Stimulated activated CD4-positive, alpha-beta T cell treated with anti-CD3 and anti-CD28 coated beads, Interleukin-1b, Interleukin-23, amount 100 ng/mL, for 1 hour (primary cell): ENCODE data around the gene LMO7.
"Not testable (repeated sequence)": the region's sequence is repeated elsewhere in the genome, so short reads cannot be mapped to it uniquely, and the experiment has no call there.

Experiments used
- DNase-seq, 2 donors: peaks; one replicate each; pipeline ENCODE4 v3.0.0-alpha.2; 2020; ENCODE audit warnings: low read depth in 2 of 2

Gene LMO7

DNA sequence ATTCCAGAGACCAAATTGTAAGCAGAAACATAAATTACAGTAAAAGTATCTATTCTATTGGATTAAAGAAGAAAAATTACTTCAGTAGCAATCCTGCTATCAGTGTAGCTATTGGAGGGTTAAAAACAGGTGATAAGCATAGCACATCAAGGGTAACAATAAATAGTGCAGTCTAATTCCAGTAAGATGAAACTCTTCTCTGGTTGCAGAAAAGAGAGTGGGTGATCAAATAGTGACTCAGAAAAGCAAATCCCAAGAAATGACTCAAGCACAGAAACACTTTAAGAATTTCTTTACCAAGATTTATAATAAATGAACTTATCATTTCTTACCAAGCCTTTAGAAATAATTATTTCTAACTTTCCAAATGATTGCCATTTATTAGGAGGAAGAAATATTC lies 135.7 kb downstream of the LMO7 start:
- no peak for DNase-seq

DNA sequence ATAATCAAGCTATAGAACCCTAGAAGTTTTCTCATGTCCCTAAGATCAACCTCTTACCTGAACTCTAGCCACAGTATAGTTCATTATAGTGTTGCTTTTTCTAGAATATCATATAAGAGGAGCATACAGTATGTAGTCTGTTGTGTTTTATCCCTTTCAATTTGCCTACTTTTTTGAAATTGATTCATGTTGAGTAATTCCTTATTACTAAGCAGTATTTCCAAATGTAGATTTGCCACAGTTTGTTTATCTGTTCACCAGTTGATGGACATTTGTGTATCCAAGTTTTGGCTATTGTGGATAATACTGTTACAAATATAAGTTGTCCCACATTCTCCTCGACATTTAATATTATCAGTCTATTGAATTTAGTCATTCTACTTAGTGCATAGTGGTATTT lies 138.0 kb downstream of the LMO7 start:
- no peak for DNase-seq

DNA sequence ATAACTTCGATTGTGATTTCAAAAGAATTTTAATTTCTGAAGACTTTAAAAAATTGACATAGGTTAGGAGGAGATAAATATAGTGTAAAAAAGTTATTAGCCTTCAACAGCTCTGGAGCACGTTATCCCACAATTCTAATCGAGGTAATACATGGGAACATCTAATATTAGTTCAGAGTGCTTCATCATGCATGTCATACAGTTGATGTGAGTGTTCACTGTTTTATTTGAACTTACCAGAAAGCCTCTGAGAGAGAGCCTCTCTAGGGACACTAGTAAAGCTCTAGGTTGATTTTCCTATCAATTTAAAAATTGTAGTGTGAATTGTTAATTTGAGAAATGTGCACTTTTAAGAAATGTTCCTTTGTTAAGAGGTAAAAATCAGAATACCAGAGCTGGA lies 140.4 kb downstream of the LMO7 start:
- no peak for DNase-seq

DNA sequence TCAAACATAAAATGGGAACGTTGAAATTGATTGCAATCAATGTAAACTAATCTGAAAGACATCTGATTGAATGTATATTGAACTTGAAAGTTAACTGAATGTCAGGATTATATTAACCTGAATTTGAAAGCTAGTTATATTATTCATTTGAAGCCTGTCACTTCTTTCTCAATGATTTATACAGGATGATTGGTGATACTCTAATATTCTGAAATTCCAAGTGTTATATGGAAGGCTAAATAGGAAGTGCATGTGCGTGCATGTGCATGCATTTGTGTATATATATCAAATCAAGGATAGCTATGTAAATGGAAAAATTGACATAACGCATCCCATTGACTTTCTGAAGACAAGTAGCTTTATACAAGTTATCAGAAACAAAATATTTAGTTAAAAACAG lies 143.3 kb downstream of the LMO7 start:
- DNase-seq: no peak

DNA sequence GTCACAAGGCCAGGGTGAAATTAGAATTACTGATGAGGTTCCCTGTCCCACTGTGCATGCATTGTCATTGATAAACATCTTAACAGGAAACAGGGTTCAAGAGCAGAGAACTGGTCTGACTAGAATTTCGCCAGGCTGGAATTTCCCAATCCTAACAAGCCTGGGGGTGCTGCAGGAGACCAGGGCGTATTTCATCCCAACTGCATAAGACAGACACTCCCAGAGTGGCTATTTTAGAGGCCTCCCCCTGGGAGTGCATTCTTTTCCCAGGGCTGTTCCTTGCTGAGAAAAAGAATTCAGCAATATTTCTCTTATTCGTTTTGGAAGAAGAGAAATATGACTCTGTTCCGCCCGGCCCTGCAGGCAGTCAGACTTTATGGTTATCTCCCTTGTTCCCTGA lies 144.0 kb downstream of the LMO7 start:
- DNase-seq: not testable (repeated sequence)

DNA sequence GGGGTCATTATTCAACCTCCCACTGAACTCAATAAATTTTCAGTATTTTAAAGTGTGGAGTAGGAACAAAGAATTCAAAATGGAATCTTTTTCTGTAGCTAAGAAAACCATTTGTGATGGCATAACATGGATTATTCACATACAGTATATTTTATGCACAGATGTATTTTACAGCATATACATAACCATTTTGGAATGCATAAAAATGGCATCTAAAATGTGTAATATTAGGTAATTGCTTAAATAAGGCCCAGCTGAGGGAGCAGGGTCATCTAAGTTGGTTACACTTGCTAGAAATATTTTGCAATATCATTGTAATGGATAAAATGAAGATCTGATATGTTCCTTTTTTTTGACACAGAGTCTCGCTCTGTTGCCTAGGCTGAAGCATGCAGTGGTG lies 146.9 kb downstream of the LMO7 start:
- no peak for DNase-seq

DNA sequence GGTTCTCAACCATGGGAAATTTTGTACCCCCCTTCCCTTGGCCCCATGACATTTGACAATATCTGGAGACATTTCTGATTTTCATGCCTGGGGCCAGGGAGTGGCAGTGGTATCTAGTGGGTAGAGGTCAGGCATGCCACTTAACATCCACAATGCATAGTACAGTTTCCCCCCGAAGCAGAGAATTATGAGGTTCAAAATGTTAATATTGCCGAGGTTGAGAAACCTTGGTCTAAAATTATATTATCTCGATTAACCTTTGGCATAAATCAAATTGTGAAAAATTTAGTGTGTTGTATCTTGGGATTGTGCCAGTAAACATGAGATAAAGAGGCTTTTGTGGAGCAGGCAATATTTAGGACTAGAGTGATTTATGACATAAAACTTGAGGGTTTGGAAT lies 147.9 kb downstream of the LMO7 start:
- no peak for DNase-seq

DNA sequence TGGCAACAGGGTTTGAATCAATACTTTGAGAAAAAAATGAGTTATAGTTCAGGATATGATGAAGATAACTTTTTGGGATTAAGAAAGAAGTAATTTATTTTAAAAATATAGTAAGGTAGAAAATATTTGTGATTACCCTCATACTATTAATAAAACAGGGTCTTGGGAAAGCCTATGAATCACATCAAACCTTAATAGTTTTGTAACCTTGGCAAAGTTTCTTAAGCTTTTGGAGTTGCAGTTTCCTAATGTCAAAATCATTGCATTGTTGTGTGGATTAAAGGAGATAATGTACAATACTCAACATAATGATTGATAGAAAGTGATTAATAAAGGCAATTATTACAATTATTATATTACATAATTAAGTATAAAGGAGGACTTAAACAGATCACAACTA lies 149.0 kb downstream of the LMO7 start:
- no peak for DNase-seq

DNA sequence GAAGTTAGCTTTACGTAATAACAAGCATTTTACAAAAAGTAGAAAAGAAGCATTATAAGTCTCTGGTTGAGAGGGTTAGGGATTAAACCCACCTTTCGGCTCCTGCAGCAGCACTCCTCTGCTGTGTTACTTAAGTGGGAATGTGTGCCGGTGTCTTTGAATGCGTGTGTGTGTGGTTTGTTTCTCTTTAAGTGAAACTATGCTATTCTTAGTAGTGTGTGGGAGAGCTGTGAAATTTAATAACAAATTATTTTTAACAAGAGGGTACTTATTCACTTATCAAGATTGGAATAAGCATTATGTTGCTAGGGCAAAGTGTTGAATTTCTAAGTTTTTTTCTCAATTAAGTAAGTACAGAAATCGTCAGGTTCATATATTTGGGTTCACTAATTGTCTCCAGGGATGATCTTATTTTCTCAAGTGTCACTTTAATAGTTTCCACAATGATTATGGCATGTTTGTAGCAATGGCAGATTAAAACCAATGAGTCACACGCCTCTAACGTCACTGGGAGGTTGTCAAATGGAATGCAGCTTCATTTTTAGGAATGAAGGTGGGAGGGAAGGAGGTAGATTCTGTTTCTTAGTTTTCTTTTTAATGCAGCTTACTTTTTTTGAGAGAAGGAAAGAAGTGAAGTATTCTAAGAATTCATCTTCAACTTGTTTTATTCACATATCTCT lies 151.3 kb downstream of the LMO7 start:
- DNase-seq: no peak

DNA sequence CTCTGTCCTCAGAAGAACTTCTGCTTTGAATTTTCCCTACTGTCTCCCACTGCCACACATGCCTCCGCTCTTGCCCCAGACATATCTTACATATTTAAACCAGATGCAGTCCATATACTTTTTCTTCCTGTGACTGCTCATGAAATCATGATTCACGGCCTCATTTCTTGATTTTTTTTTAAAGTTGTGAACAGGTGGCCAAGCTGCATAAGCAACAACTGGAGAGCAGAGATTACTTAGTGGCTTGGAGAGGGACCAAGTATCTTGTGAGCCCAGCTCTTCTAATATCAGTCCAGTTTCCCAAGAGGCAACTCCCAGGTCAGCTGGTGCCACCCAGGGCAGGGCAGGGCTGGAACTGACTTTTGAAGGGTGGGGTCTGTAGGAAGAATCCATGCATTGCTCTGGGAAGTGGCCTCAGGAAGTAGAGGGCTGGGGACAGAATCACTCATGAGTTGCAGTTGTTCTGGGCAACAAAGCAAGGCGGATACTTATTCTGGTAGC lies 152.4 kb downstream of the LMO7 start:
- DNase-seq: no peak

DNA sequence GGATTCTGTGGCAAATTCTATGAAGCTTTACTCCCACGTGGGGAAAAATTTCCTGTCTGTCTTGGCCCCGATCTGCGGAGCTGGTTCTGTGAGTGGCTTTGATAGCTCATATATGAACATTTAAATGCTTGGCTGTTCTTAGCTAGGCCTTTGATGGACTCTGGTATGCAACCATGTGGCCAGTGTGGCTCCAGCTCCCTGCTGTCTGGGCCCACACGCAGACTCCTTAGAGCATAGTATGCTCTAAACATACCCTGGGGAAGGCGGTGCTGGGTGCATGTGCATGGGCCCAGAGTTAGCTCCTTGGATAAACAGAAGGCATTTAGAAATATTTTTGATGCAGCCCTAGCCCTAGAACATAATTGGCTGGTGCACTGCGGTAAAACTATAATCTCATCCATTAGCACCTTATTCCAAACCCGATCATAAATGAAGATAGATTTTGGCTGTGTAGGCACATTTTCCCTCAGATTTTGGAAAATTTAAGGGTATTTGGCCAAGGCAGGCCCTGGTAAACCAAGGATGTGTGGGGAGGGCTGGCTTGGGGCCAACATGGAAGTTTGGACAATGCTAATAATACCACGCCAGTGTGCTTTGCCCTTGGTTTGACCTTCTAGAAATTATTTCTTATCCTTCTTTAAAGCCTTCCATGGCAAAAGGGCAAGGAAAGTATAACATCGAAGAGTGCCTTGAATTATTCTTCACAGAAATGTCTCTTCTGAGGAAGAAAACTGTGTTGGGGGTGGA lies 153.5 kb downstream of the LMO7 start:
- DNase-seq: no peak

DNA sequence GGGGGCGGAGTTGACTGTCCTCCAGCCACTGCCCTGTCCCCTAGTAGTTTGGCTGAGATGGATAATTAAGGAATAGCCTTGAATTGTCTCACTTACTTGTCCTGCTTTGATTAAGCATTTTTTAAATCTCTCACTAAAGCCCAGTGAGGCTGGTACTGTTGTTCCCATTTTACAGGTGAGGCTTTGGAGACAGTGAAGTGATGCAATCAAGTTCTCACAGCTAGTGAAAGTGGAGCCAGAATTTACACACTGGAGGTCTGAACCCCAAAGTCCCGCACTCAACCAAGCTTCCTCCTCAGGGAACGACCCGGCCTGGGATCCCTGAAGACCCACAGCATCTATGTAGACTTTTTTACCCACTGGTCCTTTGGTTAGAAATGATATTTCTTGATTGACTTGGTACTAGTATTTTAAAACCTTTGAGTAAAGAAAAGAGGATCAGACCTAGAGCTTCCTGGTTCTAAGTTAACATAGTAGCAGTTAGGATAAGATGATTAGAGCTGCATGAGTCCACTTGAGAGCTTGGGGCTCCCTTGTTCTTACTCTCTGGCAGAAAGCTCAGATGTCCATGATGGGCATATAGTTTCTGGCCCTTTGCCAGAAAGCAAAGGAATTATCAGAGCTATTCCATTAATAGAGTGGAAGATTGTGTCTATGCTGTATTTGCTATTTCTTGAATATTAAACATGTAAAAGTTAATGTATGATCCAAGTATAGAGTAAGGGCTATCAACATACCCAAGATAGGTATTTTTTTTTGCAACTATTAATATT lies 154.3 kb downstream of the LMO7 start:
- no peak for DNase-seq

DNA sequence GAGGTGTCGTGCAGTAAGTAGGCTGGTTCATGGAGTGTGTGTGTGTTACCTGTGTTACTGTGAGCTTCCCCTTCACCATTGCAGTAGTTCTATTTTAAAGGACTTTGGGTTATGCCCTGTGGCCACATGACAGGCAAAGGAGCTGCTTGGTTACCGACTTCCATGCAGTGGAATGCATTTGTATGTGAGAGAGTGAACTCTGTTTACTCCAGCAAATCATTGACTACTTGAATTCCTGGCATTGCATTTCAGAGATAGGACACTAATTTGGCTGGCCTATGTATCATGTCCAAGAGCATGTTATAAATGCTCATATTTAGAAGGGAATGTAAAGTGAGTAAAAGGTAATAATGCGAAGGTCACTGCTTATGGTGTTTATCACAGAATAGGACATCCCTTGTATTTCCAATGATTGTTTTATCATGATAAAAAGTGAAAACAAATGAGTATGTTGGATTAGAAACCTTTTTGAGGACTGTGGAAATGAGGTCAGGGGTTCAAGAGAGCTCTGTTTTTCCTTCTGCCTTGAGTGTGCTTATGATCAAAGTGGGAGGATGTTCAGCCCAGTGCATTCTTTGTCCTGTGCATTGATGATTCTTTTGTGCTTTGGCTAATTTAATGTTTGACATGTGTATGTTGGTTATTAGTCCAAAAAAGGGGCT lies 156.5 kb downstream of the LMO7 start:
- no peak for DNase-seq

DNA sequence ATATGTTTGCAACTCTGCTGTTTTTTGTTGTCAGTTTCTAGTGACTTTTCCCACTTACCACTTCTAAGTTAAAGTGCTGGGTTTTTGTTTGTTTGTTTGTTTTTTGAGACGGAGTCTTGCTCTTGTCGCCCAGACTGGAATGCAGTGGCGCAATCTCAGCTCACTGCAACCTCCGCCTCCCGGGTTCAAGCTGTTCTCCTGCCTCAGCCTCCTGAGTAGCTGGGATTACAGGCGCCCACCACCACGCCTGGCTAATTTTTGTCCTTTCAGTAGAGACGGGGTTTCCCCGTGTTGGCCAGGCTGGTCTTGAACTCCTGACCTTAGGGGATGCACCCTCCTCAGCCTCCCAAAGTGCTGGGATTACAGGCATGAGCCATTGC lies 157.0 kb downstream of the LMO7 start:
- not testable (repeated sequence) for DNase-seq

DNA sequence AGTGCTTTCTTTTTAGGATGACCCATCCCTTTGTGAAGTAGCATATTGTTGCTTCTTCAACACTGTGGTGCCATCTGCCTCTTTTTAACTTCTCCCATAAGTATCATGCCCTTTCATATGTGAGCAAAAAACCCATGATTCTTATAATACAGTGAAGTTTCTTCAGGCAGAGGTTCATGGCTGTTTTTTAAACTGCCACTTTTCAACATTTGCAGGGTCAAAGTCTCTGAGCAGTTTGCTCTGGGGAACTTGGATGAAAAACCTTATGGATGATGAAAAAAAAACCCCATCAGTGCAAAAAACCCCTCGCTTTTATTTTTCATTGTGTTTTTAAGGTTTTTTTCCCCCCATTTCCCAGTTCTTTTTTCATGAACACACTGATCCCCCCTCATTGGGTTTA lies 158.5 kb downstream of the LMO7 start:
- DNase-seq: no peak

DNA sequence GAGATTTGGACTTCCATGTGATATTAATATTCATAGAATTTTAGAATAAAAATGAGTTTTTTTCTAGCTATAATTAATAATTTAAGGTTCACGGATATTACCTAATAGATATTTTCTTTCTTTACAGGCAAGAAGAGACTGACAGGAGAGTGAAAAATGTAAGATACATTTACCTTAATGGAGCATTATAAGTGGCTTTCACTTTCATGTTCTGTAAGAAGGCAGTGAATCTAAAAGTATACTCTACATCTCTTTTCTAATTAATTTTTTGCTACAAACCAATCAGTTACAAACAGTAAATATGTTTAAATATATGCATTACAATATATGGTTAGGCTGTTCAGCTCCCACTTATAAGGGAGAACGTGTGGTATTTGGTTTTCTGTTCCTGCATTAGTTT lies 159.1 kb downstream of the LMO7 start:
- no peak for DNase-seq

DNA sequence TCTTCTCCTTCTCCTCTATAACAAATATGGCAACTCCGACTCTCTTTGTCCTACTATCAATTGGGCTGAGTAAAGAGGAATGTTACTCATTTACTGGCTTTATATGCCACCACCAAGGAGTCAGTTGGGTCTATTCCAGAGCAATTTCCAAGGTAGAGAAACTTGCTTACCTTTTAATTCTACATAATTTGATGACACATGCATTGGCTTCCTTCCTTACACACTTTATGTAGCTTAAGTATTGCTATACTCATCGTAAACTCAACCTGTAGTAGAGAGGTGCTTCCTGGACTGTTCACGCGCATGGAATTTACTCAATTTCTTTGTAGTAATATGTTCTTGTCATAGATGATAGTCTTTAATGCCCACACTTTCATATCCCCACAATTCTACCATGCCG lies 160.7 kb downstream of the LMO7 start:
- no peak for DNase-seq

DNA sequence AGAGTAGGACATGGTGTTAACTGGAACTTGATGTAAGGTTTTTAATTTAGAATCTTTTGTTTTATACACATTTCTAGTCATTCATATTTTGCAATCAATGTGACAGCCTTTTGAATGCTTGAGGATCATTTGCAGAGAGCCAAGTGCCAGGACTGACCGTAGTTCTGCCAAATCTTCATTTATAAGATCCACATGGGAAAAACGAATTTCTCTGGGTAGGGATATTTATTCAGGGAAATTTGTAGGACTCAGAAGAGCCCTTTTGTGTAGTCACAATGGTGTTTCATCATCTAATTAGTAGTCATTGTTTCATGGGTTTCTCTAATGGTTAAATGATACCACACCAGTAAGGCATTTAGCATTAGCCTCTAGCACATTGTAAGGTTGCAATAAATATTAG lies 161.1 kb downstream of the LMO7 start:
- DNase-seq: no peak

DNA sequence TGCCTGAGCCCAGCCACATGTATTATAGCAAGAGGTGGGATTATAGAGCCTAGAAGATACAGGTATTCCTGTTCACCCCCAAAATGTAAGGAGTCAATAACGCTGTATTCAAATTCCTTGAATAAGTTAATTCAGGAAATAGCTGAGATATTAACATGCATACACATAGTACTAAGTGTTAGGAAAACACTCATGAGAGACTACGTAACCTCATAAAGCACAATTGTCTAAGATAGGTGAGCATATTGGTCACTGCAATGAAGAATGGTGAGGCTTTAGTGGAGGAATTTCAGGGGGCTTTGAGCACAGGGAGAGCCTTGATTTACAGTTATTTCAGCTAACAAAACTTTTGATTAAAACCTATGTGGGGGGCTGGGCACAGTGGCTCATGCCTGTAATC lies 161.6 kb downstream of the LMO7 start:
- no peak for DNase-seq

DNA sequence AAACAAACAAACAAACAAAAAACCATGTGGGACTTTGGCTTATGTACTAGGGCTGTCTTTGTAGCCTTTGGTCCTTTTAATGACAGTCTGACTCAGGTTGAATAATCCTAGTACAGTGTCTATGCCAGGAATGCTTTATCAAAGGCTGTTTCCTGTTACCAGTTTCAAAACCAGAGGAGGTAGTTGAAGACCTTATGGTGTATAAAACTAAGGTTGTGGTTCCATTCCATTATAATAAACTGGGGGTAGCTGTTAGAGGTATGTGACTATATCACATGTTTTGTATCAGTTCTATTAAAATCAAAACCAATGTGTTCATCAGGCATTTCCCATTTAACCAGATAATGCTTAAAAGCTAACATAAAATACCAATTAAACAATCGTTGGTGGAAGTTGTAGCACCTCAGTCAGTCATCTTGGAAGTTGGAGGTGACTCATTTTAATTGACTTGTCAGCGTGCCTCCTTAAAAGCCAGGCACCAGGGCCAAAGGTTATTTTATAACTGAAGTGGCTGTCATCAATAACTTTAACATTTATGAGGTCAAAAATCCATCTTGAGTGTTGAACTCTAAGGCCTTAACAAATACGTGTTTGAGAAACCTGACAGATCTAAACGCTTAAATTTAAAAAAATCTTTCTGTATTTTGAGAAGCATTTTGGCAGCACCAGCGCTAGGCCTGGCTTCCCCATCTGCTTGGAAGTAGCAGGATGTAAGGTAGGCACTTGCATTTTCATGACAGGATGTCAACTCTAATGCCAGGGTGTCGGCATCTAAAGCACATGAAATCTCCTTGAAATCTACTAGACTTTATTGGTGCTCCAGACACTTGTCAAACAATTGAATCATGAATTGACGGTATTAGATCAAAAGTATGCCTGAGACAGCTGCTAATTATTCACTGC lies 162.5 kb downstream of the LMO7 start:
- DNase-seq: no peak

DNA sequence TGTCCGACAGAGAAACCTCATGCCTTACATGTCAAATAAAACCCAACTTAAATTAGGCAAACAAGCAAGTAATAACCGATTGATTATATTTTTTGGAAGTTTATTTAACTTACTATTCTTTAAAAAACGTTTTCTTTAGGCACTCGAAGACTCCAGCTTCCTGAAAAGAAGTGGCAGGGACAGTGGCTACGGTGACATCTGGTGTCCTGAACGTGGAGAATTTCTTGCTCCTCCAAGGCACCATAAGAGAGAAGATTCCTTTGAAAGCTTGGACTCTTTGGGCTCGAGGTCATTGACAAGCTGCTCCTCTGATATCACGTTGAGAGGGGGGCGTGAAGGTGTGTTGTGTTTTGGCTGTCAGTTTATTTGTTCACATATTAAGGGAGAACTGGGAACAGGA lies 164.4 kb downstream of the LMO7 start:
- no peak for DNase-seq
